Measurements from ENCODE around the gene NIPAL3.
A peak's percentile ranks its signal among the peaks of the same experiment; 100 is the strongest.
"Not testable (repeated sequence)": the region's sequence is repeated elsewhere in the genome, so short reads cannot be mapped to it uniquely, and the experiment has no call there.

The NIPAL3 gene

DNA sequence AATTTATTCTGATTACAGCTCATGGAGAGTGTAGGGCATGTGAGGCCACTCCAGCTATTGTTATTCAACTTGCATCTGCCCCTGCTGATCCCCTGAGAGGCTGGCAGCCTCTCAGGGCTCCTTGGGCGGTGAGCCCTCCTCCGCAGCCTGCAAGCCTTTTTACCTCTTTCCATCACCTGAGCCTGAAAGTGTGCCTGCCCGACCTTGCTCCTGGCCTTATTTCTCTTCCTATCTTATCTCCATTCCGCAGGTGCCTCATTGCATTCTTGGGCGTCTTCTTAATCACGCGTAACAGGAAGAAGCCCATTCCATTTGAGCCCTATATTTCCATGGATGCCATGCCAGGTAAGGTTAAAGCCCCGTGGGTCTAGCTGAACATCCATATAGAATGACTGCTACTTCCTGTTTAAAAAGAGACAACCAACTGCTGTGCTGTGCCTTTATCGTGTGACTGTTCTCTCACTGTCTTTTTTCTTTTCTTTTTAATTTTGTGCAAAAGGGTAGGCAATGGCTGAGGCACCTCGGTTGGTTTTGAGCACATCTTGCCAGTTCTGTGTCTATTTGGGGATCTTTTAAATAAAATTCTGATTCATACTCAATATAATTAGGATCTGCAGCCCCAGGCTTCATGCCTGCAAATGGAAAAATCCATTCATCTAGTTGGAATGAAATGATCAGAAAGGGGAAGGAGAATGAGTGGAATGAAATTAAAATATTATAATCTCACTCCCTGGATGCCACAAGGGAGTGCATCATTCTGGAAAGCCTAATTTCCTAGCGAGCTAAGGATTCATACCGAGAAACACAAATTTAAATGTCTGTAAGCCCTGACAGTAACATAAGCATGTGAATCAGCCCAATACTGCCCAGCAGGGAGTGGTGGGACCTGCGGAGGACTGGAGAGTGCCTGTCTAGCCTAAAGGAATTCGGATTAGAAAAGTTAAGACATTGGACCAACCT, 48.5 kb downstream of the NIPAL3 start:
- no peak for DNase-seq

DNA sequence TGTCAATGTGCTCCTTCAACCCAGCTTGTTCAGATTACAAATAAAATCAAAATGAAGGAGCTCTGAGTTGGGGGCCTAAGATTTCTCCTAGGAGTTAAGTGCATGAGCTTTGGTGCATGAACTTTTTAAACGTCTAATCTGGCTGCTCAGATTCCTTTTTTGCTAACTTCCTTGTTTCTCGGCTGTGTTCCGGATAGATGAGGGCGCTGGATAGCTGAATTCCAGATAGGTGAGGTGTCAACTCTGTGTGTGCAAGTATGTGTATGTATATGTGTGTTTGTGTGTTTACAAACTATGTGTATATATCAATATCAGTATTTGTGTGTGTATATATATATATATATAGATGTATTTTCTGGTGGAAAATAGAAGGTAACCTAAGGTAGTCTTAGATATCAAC, 49.5 kb downstream of the NIPAL3 start:
- DNase-seq = no peak

DNA sequence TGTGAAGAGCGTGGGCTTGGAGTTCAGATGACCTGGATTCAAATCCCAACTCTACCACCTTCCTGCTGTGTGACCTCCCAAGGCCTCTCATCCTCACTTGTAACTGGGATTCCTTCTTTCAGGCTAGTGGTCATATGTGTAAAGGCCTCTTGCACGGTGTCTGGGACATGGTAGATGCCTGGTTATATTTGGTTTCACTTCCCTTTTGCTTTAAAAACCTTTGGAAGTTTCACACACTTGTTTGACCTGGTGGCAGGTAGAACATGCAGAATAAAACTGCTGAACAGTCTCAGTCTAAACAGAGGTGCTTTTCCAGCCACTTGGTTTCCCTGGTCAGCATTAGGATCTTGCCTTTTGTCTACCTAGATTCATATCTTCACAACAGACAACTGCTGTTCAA, 50.0 kb downstream of the NIPAL3 start:
- DNase-seq = no peak

DNA sequence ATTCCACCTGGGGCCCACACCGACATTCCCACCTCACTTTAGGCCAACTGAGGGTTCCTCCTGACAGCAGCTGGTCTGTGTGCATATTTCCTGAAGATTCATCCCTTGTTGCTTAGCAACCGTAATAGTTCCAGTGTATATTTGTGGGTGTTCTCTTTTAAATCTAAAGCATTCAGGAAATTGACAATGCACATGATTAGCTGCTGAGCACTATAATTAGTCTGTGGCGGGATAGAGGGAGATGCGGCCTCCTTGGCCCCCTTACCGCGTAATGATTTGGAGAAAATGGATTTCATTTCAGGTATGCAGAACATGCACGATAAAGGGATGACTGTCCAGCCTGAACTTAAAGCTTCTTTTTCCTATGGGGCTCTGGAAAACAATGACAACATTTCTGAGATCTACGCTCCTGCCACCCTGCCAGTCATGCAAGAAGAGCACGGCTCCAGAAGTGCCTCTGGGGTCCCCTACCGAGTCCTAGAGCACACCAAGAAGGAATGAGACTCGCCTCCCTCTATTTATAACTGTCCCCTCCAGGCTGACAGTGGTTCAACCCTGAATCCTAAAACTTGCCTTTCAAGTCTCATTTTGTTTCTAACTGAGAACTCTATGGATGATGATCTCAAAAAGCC, 53.2 kb downstream of the NIPAL3 start:
- DNase-seq = no peak

DNA sequence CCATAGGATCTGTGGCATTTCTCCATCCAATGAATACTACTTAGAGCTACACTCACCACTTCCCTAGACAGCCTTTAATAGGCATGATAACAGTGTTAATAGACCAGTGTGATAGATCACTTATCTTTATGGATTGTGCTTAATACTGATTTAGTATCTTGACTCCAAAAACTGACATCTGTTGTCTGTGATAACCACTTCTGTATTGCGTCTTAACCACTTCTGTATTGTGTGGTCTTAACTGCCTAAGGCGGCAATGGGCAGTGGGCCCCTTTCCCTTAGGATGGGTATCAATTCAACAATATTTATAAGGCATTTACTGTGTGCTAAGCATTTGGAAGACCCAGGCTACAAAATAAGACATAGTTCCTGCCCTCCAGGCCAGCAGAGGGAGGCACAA, 55.0 kb downstream of the NIPAL3 start:
- DNase-seq = no peak

DNA sequence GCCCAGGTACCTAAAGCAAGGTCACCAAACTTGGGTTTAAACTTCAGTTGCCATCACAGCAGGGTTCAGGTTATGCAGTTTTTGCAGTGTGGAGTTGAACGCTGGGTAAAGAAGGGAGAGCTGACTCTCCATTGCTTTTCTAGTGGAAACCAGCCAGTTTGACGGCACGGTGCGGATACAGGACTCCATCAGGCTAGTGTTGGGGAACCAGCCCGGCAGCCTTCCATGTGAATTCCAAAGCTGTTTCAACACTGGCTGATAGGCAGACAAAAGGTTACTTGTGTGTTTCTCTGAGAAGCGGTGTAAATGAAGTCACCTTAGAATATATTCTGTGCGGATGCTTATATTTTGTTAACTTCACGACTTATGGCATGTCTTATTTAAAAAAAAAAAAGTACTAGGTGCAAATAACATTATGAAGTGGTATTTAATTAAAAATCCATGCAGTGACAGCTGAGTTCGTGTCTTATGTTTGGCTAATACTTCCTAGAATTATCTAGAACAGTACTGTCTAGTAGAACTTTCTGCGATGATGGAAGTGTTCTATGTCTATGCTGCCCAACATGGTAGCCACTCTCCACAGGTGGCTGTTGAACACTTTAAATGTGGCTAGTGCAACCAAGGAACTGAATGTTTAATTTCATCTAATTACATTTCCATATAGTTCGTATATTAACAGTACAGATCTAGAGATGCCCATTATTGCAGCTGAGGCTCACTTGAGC, 57.1 kb downstream of the NIPAL3 start:
- DNase-seq = no peak

DNA sequence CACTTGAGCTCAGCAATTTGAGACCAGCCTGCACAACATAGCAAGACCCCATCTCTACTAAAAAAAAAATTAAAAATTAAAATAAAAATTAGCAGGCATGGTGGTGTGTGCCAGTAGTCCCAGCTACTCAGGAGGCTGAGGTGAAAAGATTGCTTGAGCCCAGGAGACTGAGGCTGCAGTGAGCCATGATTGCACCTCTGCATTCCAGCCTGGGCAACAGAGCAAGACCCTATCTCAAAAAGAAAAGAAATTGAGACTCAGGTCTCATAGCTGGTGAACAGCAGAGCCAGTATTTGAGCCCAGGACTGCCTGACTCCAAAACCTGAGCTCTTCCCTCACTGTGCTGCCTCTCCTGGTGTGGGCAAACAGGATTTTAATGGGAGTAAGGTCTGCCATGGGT, 58.6 kb downstream of the NIPAL3 start:
- no peak for DNase-seq

DNA sequence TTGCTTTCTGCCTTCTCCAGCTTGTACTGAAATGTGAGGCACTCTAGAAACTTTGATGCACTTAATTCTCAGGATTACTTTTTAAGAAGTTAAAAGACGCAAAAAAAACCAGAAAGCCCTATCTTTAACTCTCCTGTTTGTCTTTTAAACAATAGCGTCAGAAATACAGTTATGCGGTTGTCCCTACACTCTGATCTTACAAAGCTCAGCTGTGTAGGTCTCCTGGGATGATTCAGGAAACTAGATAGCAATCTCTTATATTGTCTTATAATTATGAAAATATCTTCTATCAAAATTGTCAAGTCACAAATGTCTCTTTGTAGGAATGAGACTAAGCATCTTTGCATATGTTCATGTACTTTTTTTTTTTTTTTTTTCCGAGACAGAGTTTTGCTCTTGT, 60.1 kb downstream of the NIPAL3 start:
- DNase-seq = no peak

DNA sequence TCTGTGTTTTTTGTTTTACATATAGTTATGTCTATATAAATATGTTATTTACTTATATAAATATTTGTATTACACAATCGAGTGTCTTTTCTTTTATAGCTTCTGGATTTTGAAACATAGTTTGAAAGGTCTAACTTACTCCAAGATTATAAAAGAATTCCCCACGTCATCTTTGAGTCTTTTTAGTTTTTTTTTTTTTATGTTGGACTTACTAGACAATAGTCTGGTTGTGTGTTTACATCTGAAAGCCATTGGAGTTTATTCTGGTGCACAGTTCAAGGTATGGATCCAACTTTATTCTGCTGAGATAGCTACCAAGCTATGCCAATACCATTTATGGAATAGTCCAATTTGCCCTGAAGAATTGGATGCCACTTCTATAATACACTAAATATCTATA, 61.0 kb downstream of the NIPAL3 start:
- DNase-seq = no peak

DNA sequence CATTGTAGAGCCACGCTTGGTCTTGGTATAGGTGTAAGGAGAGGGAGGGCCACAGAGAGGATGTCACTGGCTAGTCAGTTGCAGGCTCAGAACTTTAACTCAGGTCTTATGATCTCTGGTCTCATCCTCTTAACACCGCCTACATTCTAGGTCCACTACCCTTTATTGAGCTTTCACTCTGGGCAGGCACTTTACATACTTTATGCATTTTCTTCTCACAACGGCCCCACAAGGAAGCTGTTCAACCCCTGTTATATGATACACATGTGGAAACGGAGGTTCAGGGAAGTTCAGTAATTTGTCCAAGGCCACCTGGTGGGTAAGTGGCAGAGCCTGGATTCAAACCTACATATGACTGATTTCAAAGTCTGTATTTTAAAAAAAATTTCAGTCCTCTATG, 61.7 kb downstream of the NIPAL3 start:
- no peak for DNase-seq

DNA sequence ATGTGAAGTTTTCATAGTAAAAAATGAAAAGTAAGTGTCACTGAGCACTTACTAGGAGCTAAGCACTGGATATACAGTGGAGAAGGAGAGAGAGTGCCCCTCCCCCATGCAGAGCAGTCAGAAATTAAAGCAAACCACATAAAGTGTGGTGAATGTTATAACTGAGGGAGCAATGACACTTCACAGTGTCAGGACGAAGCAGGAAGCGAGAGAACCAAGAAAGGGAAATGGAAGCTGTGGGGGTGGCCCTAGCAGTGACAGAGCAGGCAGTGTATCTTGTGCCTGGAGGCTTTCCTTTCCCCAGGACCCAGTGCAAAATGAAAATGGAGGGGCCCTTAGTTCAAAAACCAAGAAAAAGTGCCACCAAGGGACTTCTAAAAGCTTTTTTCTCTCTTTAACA, 65.5 kb downstream of the NIPAL3 start:
- peak; percentile 21 for DNase-seq

DNA sequence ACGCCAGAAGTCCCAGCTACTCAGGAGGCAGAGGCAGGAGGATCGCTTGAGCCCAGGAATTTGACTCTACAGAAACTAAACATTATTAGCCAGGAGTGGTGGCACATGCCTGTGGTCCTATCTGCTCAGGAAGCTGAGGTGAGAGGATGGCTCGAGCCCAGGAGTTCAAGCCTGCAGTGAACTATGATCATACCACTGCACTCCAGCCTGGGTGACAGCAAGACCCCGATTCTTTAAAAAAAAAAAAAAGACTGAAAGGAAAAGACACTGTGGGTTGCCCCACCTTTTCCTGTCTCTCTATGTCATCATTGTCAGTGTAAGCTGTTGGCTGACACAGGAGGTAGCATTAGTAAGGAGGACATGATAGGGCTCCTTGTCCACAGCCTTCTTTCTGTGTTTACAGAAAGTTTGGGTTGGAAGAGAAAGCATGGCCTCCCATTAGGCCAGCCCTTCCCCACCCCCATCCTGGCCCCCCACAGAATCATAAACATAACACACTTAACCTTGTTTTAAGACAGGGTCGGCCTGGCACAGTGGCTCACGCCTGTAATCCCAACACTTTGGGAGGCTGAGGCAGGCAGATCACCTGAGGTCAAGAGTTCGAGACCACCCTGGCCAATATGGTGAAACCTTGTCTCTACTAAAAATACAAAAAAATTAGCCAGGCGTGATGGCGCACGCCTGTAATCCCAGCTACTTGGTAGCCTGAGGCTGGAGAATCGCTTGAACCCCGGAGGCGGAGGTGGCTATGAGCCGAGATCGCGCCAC, 66.4 kb downstream of the NIPAL3 start:
- DNase-seq = no peak

DNA sequence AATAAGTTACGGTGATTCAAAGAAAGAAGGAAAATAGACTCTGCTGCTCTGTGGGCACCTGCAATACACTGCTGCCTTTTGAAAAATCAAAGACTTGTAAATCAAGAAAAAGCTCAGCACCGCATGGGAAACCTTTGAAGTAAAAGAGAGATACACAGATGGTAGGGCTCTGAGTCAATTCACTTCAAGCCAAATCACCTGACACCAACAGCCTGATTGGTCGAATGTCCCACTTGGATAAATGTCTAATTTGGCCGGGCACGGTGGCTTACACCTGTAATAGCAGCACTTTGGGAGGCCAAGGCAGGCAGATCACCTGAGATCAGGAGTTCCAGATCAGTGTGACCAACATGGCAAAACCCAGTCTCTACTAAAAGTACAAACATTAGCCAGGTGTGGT, 67.8 kb downstream of the NIPAL3 start:
- DNase-seq = no peak

DNA sequence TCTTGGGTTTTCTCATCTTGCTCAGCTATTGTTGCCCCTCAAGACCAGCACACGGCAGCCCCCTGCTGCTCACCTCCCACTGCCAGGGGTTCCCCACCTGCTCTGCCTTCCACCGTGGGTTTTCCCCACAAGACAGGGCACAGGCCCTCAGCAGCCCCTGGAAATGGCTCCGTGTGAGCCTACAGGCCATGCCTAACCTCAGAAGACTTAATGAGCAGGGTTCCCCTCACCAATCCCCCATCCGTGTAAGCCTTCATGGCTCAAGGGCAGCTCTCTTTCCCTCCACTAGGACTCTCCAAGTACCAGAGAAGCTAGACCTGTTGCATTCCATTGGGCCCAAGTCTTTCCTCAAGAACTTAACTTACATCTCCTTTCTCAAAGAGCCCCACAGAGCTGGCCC, 68.6 kb downstream of the NIPAL3 start:
- DNase-seq = no peak

DNA sequence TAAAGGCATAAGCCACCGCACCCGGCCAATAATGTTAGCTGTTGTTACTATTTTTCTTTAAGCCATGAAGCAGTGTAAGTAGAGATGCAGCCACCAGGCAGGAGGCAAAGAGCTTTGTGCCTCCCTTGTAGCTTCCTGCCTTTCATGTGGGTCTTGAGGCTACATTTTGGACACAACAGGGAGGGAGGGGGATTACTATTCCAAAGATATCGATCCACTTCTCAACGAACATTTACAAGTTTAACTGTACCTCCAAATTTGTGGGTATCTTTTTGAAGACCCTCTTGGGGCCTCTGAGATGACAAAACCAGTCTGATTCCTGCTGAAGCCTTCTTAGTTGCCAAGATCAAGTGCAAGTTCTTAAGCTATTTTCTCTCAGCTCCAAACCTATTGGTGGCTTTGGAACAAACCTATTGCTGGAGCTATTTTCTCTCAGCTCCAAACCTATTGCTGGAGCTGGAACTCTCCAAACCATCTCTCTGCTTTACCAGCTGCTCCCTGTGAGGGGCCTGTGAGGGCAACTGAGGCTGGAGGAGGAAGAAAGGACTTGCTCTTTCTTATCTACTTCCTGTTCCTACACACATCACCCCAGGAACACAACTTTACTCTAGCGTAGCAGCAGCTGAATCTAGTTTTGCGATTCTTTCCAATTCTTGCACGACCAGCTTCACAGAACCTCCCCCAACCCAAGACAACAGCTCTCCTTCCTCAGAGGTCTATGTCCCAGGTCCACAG, 70.9 kb downstream of the NIPAL3 start:
- DNase-seq = peak; percentile 18

DNA sequence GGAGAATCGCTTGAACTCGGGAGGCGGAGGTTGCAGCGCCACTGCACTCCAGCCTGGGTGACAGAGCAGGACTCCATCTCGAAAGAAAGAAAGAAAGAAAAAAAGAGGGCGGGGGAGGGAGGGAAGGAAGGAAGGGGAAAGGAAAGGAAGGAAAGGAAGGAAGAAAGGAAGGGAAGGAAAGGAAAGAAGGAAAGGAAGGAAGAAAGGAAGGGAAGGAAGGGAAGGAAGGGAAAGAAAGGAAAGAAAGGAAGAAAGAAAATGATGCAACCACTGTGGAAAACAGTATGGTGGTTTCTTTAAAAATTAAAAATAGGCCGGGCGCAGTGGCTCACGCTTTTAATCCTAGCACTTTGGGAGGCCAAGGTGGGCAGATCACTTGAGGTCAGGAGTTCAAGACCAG, 71.9 kb downstream of the NIPAL3 start:
- no peak for DNase-seq

DNA sequence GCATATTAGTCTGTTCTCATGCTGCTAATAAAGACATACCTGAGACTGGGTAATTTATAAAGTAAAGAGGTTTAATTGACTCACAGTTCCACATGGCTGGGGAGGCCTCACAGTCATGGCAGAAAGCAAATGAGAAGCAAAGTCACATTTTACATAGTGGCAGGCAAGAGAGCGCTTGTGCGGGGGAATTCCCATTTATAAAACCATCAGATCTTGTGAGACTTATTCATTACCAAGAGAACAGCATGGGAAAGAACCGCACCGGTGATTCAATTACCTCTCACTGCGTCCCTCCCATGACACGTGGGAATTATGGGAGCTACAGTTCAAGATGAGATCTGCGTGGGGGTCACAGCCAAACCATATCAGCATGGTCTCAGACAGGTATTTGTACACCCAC, 72.6 kb downstream of the NIPAL3 start:
- peak; percentile 76 for DNase-seq

DNA sequence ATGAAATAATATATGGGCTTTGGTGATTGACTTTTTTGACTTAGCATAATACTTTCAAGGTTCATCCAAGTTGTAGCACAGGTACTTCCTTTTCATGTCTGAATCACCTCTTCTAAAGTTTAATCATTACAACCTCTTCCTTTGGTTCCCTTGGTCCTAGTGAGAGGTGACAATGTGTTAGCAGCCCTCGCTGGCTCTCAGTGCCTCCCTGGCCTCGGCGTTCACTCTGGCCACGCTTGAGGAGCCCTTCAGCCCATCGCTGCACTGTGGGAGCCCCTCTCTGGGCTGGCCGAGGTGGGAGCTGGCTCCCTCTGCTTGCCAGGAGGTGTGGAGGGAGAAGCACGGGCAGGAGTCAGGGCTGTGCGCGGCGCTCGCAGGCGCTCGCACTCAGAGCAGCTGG, 74.1 kb downstream of the NIPAL3 start:
- no peak for DNase-seq

DNA sequence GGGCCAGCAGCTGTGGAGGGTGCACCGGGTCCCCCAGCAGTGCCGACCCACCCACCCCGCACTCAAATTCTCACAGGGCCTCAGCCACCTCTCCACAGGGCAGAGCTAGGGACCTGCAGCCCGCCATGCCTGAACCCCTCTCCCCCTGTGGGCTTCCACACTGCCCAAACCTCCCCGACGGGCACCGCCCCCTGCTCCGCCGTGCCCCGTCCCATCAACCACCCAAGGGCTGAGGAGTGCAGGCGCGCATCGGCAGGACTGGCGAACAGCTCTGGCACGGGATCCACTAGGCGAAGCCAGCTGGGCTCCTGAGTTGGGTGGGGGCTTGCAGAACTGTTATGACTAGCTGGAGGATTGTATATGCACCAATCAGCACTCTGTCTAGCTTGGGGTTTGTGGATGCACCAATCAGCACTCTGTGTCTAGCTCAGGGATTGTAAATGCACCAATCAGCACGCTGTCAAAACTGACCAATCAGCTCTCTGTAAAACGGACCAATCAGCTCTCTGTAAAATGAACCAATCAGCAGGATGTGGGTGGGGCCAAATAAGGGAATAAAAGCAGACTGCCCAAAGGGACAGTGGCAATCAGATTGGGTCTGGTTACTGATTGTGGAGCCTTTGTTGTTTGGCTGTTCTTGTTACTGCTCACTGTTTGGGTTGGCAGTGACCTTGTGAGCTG, 74.6 kb downstream of the NIPAL3 start:
- no peak for DNase-seq

DNA sequence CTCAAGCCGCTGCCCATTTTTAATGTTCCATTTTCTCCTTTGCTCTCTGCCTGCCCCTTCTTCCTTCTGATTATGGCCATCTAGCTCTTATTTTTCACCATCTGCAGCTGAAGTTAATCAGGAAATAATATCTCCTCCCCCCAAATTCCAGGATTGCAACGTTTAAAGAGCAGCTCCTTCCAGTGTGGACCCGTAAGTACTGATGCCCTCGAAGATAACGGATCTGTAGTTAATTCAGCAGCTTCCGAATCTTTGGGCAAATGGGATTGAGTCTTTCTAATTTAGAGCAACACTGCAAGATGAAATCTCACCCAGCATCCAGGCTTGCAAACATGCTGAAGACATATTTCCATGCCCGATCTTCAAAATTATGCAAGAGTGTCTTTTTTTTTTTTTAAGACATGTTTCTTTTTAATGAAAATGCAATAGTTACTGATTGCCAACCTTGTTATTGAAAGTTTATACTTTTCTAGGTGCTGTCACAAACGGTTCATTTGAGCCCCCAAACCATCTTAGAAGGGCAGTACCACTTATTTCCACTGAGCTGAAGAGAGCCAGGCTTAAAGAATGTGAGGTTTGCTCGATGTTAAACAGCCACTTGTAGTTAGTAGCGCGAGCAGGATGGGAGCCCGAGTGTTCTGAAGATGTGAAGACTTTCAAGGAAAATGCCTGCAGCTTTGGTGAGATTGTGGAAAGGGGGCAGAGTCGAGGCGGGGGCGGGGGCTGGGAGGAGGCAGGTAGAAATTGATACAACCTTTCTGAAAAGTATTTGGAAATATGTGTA, 76.2 kb downstream of the NIPAL3 start:
- no peak for DNase-seq

DNA sequence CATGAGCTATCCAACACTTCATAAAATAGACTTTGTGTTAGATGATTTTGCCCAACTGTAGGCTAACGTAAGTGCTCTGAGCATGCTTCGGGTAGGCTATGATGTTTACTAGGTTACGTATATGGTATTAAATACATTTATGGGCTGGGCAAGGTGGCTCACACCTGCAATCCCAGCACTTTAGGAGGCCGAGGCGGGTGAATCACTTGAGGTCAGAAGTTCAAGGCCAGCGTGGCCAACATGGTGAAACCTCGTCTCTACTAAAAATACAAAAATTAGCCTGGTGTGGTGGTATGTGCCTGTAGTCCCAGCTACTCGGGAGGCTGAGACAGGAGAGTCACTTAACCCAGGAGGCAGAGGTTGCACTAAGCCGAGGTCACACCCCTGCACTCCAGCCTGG, 77.3 kb downstream of the NIPAL3 start:
- DNase-seq = not testable (repeated sequence)

Measured in stimulated activated naive CD4-positive, alpha-beta T cell treated with Interleukin-2 at 50 U/mL for 16 hours (primary cell).